Activated CD4-positive, CD25-positive, alpha-beta regulatory T cell treated with anti-CD3 and anti-CD28 coated beads, Interleukin-2, amount 50 U/mL, for 24 hours (primary cell): ENCODE results near the gene GRIA4.
A peak's percentile ranks its signal among the peaks of the same experiment; 100 is the strongest.
"Not testable (repeated sequence)": the region's sequence is repeated elsewhere in the genome, so short reads cannot be mapped to it uniquely, and the experiment has no call there.

Experiments used
- ATAC-seq, 2 donors: fragments of 150-1000 bp; cut with Tn5 transposase; one replicate each; pipeline ENCODE4 v1.10.0; 2021; ENCODE audit warnings: mild to moderate bottlenecking in 1 of 2, moderate library complexity in 1 of 2

GRIA4 gene

GRCh38 chr11:105723269-105723668 lies 113.4 kb downstream of the GRIA4 start:
- no peak for ATAC-seq

- ATAC-seq = peak in 1 of 2 donors; percentile 17
Measured at GRCh38 chr11:105732611-105733010, 122.7 kb downstream of the GRIA4 start.

- no peak for ATAC-seq
Measured at GRCh38 chr11:105734426-105734825, 124.6 kb downstream of the GRIA4 start.

- no peak for ATAC-seq
Measured at GRCh38 chr11:105738251-105738650, 128.4 kb downstream of the GRIA4 start.

GRCh38 chr11:105738986-105739795 lies 129.3 kb downstream of the GRIA4 start:
- ATAC-seq = no peak

- ATAC-seq = no peak
Measured at GRCh38 chr11:105740164-105740903, 130.5 kb downstream of the GRIA4 start.

GRCh38 chr11:105741488-105742020 lies 131.7 kb downstream of the GRIA4 start:
- ATAC-seq = no peak

GRCh38 chr11:105754260-105754659 lies 144.4 kb downstream of the GRIA4 start:
- ATAC-seq = no peak

- no peak for ATAC-seq
Measured at GRCh38 chr11:105754716-105755115, 144.8 kb downstream of the GRIA4 start.

- ATAC-seq = no peak
Measured at GRCh38 chr11:105757107-105757506, 147.2 kb downstream of the GRIA4 start.

- ATAC-seq = no peak
Measured at GRCh38 chr11:105763594-105763993, 153.7 kb downstream of the GRIA4 start.

GRCh38 chr11:105767931-105768330 lies 158.1 kb downstream of the GRIA4 start:
- no peak for ATAC-seq

- no peak for ATAC-seq
Measured at GRCh38 chr11:105769627-105770026, 159.8 kb downstream of the GRIA4 start.

- not testable (repeated sequence) for ATAC-seq
Measured at GRCh38 chr11:105773452-105773851, 163.6 kb downstream of the GRIA4 start.

GRCh38 chr11:105774899-105775298 lies 165.0 kb downstream of the GRIA4 start:
- no peak for ATAC-seq

- ATAC-seq = no peak
Measured at GRCh38 chr11:105780781-105781525, 171.1 kb downstream of the GRIA4 start.

GRCh38 chr11:105781807-105782206 lies 171.9 kb downstream of the GRIA4 start:
- no peak for ATAC-seq

GRCh38 chr11:105783216-105783615 lies 173.3 kb downstream of the GRIA4 start:
- ATAC-seq = no peak

GRCh38 chr11:105785850-105786249 lies 176.0 kb downstream of the GRIA4 start:
- ATAC-seq = not testable (repeated sequence)

GRCh38 chr11:105786741-105787140 lies 176.9 kb downstream of the GRIA4 start:
- ATAC-seq = no peak

GRCh38 chr11:105789579-105790420 lies 179.9 kb downstream of the GRIA4 start:
- ATAC-seq = no peak

GRCh38 chr11:105790840-105791239 lies 181.0 kb downstream of the GRIA4 start:
- ATAC-seq = no peak
